Measurements from ENCODE around the gene MED27. TPM values are rescaled to one million over a fixed set of nuclear protein-coding genes. Genes with fewer than 3 reads are reported as not detected.

MED27 gene
- total and polyA plus RNA-seq, 9 of the 15 experiments (the other 6 are each of a cell fraction or from before 2014, with no cell fraction given), result 24.4 to 91.0 (median 36.1) TPM

- 74% methylated on average over 4 of the region's 4 CpGs for WGBS (ENCODE audit: insufficient coverage, low coverage, missing lambda C conversion rate)
- no peaks in the 10 kb centered on the region; the same call in 2 of the 3 replicates for H3K36me3 ChIP-seq (ENCODE audit: control insufficient read depth, insufficient read depth, low read length)
- no peak overlapping the region for H3K9ac ChIP-seq (ENCODE audit: insufficient read depth in 1 of 2, low read depth in 2 of 2, low read length in 2 of 2)
- H3K9me3 ChIP-seq (replicated peaks; ENCODE audit: control insufficient read depth, insufficient read depth, low read depth, low read length), result no peaks in the 10 kb centered on the region
- no TSS peak for BruUV-seq (replicated peaks)
- intact Hi-C loops (cut with micrococcal nuclease) (no loop called here), in situ Hi-C loops (cut with MboI) (no loop called here)
- H3K27me3 ChIP-seq (ENCODE audit: control insufficient read depth in 2 of 2, insufficient read depth in 2 of 2, low read length in 2 of 2), result no peaks in the 10 kb centered on the region
- DNase-seq (ENCODE audit: extremely low read depth in 1 of 4, low spot score in 3 of 4) (no peak), ATAC-seq (no peak), FAIRE-seq (no peak)
- no peak for TF ChIP-seq NBN (IDR thresholded peaks at IDR 0.05; ENCODE audit: low read depth)
- no peak for TF ChIP-seq ZNF696 (CRISPR knock-in tag; conservative IDR thresholded peaks at IDR 0.05)
- no peak for TF ChIP-seq RAD51 (IDR thresholded peaks at IDR 0.05; ENCODE audit: borderline replicate concordance, low read depth)
- TF ChIP-seq ZNF165 (CRISPR knock-in tag; IDR thresholded peaks at IDR 0.05; ENCODE audit: borderline replicate concordance), result no peak
- no peak for TF ChIP-seq EP300 (IDR thresholded peaks at IDR 0.05; ENCODE audit: low read length)
- TF ChIP-seq NRF1 (conservative IDR thresholded peaks at IDR 0.05 in 1 of 2, IDR thresholded peaks at IDR 0.05 in 1 of 2), result no peak
- H3K4me1 ChIP-seq (replicated peaks in 1 of 2; ENCODE audit: control insufficient read depth in 2 of 2, insufficient read depth in 2 of 2, low read length in 2 of 2), result peaks cover 0 to 4% of the 10 kb centered on the region in 2 experiments; a peak in 1 of 5 replicates
- no peak overlapping the region for H3K4me3 ChIP-seq
- CTCF ChIA-PET (ENCODE audit: low intra/inter-chr PET ratio), result no interaction called here
- no peak overlapping the region for H2AFZ ChIP-seq (ENCODE audit: low read depth, low read length)
- POLR2A ChIA-PET, result no interaction called here
- H3K4me2 ChIP-seq (ENCODE audit: insufficient read depth, low read length), result no peak overlapping the region
- H3K9me1 ChIP-seq (ENCODE audit: control insufficient read depth, insufficient read depth, low read length), result no peaks in the 10 kb centered on the region
- H3K79me2 ChIP-seq (ENCODE audit: control insufficient read depth, insufficient read depth, low read length), result no peaks in the 10 kb centered on the region
- H3K27ac ChIP-seq (ENCODE audit: extremely low read depth, low read depth, low read length), result no peak overlapping the region
- H4K20me1 ChIP-seq (replicated peaks; ENCODE audit: control insufficient read depth, insufficient read depth, low read length), result 0 out of 2 replicates have a peak, but pooled peaks cover 3% of the 10 kb centered on the region
These were observed 93.1 kb downstream of the MED27 start for GRCh38 chr9:131986576-131986975.

GRCh38 chr9:131986089-131986488 lies 93.6 kb downstream of the MED27 start:
- Histone ChIP-seq H3K27me3 (ENCODE audit: control insufficient read depth in 2 of 2, insufficient read depth in 2 of 2, low read length in 2 of 2) (no peaks in the 10 kb centered on the region), H3K4me3 (no peak overlapping the region), H3K9ac (ENCODE audit: insufficient read depth in 1 of 2, low read depth in 2 of 2, low read length in 2 of 2) (no peak overlapping the region), H4K20me1 (replicated peaks; ENCODE audit: control insufficient read depth, insufficient read depth, low read length) (0 out of 2 replicates have a peak, but pooled peaks cover 5% of the 10 kb centered on the region), H3K36me3 (ENCODE audit: control insufficient read depth, insufficient read depth, low read length) (no peaks in the 10 kb centered on the region; the same call in 2 of the 3 replicates), H3K9me1 (ENCODE audit: control insufficient read depth, insufficient read depth, low read length) (no peaks in the 10 kb centered on the region), H3K27ac (ENCODE audit: extremely low read depth, low read depth, low read length) (no peak overlapping the region), H2AFZ (ENCODE audit: low read depth, low read length) (no peak overlapping the region), H3K4me2 (ENCODE audit: insufficient read depth, low read length) (no peak overlapping the region), H3K79me2 (ENCODE audit: control insufficient read depth, insufficient read depth, low read length) (no peaks in the 10 kb centered on the region), H3K9me3 (replicated peaks; ENCODE audit: control insufficient read depth, insufficient read depth, low read depth, low read length) (no peaks in the 10 kb centered on the region), H3K4me1 (replicated peaks in 1 of 2; ENCODE audit: control insufficient read depth in 2 of 2, insufficient read depth in 2 of 2, low read length in 2 of 2) (peaks cover 0 to 4% of the 10 kb centered on the region in 2 experiments; a peak in 1 of 5 replicates)
- intact Hi-C loops (cut with micrococcal nuclease) (no loop called here), in situ Hi-C loops (cut with MboI) (no loop called here)
- CTCF ChIA-PET (ENCODE audit: low intra/inter-chr PET ratio), result no interaction called here
- POLR2A ChIA-PET, result no interaction called here
- ATAC-seq (no peak), DNase-seq (ENCODE audit: extremely low read depth in 1 of 4, low spot score in 3 of 4) (no peak), FAIRE-seq (no peak)
- 84% methylated on average over 3 of the region's 3 CpGs for WGBS (ENCODE audit: insufficient coverage, low coverage, missing lambda C conversion rate)
- no peak for TF ChIP-seq ZFPM2 (CRISPR knock-in tag; IDR thresholded peaks at IDR 0.05)
- no TSS peak for BruUV-seq (replicated peaks)

Measured in K562 (cell line).